MM.1S (cell line): ENCODE data around the gene RADIL.

ENCODE experiments used
- EZH2 ChIP-seq: fragments of 300-600 bp; sonication (generic); optimal IDR thresholded peaks from 2 replicates; pipeline ENCODE3; 2017; ENCODE audit warnings: low read depth, mild to moderate bottlenecking, antibody characterized with exemption, low read length, mixed read lengths
- EZH2phosphoT487 ChIP-seq: fragments of 300-600 bp; sonication (generic); IDR thresholded peaks from 2 replicates; pipeline ENCODE4 v1.6.1; 2018; ENCODE audit warnings: antibody characterized with exemption, low read length
- TF ChIP-seq, protein P1 (sequence below): fragments of 300-600 bp; sonication (generic); IDR thresholded peaks from 2 replicates; pipeline ENCODE4 v1.5.1; 2016; ENCODE audit warnings: antibody characterized with exemption, low read length, mixed read lengths

DNA sequence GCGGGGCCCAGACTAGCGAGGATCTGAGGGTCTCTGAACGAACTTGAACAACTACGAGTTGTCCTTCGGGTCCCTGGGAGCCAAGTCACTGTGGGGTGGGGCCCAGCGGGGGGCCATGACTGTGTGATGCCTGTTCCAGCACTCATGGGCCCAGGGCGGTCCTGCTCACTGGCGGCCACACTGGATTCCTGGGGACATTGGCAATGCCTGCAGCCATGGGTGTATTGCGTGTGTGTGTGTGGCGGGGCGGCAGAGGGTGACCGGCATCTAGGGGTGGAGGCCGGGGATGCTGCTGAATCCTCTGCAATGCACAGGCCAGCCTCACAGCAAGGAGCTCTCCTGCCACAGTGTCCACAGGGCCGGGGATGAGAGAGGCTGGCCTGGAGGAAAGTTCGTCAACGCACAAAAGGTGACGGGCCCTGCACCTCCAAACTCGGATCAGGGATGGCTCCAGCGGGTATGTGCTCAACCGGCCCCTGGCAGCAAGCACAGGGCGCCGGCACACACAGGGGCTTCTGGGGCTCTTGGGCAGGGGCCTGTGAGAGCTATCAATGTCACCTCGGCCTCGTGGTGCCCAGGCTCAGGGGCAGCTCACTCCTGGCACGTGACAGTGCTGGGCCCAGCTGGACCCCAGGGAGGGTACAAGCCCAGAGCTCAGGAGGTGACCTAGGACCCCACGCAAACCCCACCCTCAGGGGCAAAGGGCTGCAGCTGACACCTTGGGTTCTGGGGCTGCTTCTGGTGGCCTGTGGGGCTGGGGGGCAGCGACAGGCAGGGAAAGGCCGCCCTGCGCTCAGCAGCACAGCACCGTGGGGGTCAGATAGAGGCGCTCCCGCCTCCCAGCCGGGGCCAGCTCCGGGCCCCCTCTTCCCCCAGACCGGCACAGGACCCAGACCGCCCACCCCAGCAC, 49.6 kb downstream of the RADIL start:
- TF ChIP-seq, protein P1, sequence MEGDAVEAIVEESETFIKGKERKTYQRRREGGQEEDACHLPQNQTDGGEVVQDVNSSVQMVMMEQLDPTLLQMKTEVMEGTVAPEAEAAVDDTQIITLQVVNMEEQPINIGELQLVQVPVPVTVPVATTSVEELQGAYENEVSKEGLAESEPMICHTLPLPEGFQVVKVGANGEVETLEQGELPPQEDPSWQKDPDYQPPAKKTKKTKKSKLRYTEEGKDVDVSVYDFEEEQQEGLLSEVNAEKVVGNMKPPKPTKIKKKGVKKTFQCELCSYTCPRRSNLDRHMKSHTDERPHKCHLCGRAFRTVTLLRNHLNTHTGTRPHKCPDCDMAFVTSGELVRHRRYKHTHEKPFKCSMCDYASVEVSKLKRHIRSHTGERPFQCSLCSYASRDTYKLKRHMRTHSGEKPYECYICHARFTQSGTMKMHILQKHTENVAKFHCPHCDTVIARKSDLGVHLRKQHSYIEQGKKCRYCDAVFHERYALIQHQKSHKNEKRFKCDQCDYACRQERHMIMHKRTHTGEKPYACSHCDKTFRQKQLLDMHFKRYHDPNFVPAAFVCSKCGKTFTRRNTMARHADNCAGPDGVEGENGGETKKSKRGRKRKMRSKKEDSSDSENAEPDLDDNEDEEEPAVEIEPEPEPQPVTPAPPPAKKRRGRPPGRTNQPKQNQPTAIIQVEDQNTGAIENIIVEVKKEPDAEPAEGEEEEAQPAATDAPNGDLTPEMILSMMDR = no peak
- TF ChIP-seq EZH2 (no peak), EZH2phosphoT487 (no peak)
